ENCODE measurements around the gene SH3RF3. TPM values are rescaled to one million over a fixed set of nuclear protein-coding genes. Genes with fewer than 3 reads are reported as not detected.

The SH3RF3 gene
- polyA plus RNA-seq, 4 donors = 4.5 to 6.4 (median 5.7) TPM

- DNase-seq (ENCODE audit: low read depth in 4 of 4, low spot score in 2 of 4) = no peak
Observed at GRCh38 chr2:109454304-109454703, 325.3 kb downstream of the SH3RF3 start.

- no peak for DNase-seq (ENCODE audit: low read depth in 4 of 4, low spot score in 2 of 4)
Observed at GRCh38 chr2:109454765-109455394, 325.9 kb downstream of the SH3RF3 start.

GRCh38 chr2:109455731-109456691 is 327.0 kb downstream of the SH3RF3 start:
- no peak for DNase-seq (ENCODE audit: low read depth in 4 of 4, low spot score in 2 of 4)

DNA sequence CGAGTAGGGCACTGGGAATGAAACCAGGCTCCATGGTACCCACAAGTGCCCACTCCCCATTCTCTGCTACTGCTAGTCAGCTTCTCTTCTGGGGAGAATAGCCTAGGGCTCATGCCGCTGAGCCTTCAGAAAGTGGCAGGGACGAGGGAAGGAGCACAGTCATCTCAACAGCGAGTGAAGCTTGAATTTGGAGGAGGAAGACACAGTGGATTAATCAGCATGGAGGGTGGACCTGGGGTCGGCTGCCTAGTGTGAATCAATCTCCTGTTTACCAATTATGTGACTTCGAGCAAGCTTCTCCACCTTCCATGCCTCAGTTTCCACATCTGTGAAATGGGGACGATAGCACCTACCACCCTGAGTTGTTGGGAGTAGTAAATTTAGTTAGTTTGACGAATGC is 327.8 kb downstream of the SH3RF3 start:
- DNase-seq (ENCODE audit: low read depth in 4 of 4, low spot score in 2 of 4) = no peak

GRCh38 chr2:109457366-109457765 is 328.4 kb downstream of the SH3RF3 start:
- DNase-seq (ENCODE audit: low read depth in 4 of 4, low spot score in 2 of 4) = no peak

DNA sequence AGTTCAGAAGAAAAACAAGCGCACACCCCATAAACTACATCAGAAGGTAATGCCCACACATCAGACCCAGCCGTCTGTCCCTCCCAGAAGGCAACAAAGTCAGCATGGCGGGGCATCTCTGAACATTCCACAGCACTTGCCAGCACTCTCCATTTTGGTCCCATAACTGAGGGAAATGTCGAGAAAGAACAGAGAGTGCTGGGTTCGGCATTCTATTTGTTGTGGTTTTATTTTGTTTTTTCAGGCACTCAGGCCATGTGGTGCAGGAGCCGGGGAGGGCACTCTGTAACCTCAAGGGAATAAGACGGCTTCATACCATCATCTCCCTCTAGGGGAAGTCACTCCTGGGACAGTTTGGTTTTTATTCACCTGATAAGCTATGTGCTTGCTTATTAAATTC is 328.8 kb downstream of the SH3RF3 start:
- no peak for DNase-seq (ENCODE audit: low read depth in 4 of 4, low spot score in 2 of 4)

- DNase-seq (ENCODE audit: low read depth in 4 of 4, low spot score in 2 of 4) = no peak
Observed at GRCh38 chr2:109458512-109458911, 329.5 kb downstream of the SH3RF3 start.

DNA sequence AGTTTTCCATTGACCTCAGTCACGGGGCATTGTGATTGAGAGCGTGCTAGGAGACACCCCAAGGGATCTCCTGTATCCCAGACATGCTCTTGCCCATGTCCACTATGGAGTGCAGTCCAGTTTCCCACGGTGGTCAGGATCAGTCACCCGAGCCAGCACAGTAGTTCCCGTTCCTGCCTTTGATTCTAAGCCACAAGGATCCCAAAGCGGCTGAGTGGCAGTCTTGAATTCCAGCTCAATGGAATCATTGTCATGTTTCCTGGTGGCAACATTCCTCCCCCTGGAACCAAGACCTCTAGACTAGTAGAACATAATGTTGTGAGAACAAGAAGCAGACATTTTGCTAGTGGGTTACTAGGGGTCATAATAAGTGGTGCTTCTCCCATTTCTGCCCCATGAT is 330.5 kb downstream of the SH3RF3 start:
- no peak for DNase-seq (ENCODE audit: low read depth in 4 of 4, low spot score in 2 of 4)

- DNase-seq (ENCODE audit: low read depth in 4 of 4, low spot score in 2 of 4) = no peak
Observed at GRCh38 chr2:109460553-109461324, 331.7 kb downstream of the SH3RF3 start.

DNA sequence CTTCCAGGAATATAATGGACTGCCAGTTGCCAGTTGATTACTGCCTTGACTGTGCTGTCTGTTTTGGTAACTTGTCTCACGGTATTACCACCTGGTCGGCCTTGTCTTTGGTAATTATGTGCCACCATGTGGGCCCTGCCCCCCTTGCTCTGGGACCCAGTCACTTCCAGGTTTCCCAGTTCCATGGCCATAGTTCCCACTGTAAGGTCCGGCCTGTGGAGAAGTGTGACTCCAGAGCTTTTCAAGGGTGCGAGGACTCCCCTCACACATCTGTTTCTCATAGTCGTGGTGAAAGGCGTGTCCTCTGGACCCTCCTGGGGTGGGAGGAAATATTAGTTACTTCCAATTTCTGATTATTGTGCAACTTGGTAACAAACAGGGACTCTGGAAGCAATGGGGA is 334.2 kb downstream of the SH3RF3 start:
- no peak for DNase-seq (ENCODE audit: low read depth in 4 of 4, low spot score in 2 of 4)

DNA sequence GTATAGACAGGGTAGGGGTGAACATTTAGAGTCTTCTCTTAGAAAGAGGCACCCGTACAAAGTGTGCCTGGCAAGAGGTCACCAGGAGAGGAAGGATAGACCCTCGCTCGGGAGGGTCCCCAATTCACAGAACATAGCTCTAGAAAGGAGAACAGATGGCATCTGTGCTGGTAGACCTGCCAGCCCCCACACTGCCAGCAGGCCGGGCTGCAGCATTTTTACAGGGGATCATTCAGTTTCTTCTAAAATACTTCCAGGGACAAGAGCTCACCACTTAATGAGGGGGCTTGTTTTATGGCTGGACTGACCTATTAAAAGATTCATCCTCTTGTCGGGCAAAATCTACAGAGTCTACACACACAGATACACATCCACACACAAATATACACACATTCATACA is 334.9 kb downstream of the SH3RF3 start:
- DNase-seq (ENCODE audit: low read depth in 4 of 4, low spot score in 2 of 4) = no peak

DNA sequence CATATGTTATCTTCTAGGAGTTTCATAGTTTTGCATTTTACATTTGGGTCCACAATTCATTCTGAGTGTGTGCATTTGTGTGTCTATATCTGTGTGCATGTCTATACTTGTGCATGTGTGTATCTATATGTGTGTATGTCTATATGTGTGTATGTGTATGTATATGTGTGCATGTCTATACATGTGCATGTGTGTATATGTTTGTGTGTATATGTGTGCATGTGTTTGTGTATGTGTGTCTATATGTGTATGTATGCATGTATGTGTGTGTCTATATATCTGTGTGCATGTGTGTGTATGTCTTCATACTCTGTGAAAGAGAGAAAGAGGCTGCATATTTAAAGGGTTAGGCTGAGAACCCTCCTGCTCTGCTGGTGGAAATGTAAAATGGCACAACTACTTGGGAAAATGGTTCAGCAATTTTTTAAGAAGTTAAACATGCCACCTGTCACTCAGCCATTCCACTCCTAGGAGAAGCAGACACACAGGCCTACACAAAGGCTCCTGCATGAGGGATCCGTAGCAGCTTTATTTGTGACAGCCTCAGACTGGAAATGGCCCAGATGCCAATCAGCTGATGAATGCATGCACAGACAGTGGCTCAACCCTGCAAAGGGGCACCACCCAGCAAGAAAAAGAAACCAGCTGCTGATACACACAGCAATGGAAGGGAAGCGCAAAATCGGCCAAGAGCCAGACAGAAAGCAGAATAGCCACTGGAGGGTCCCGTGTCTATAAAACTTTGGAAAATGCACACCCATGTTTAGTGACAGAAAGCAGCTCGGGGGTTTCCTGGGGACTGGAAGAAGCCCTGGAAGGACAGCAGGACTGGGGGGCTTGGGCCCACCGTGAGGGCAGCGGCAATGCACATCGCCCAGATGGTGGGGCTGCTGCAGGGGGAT is 337.9 kb downstream of the SH3RF3 start:
- DNase-seq (ENCODE audit: low read depth in 4 of 4, low spot score in 2 of 4) = no peak

DNA sequence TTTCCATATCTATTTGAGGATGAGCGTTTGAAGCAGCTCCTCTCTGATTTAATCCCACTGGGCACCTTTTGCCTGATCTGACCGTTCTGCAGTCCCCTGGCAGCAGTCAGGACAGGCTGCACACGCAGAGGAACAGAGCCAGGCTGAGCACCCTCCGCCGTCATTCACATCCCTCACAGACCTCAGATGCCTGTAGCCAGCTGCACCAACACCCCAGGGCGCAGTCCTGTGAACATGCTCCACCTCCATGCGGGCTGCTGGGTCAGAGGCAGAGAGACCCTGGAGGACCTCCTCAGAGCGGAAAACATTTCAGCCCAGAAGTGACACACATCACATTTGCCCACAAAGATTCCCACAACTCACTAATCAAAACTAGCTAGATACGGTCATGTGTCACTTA is 338.7 kb downstream of the SH3RF3 start:
- no peak for DNase-seq (ENCODE audit: low read depth in 4 of 4, low spot score in 2 of 4)

GRCh38 chr2:109468893-109469292 is 339.9 kb downstream of the SH3RF3 start:
- no peak for DNase-seq (ENCODE audit: low read depth in 4 of 4, low spot score in 2 of 4)

GRCh38 chr2:109471658-109472057 is 342.7 kb downstream of the SH3RF3 start:
- no peak for DNase-seq (ENCODE audit: low read depth in 4 of 4, low spot score in 2 of 4)

DNA sequence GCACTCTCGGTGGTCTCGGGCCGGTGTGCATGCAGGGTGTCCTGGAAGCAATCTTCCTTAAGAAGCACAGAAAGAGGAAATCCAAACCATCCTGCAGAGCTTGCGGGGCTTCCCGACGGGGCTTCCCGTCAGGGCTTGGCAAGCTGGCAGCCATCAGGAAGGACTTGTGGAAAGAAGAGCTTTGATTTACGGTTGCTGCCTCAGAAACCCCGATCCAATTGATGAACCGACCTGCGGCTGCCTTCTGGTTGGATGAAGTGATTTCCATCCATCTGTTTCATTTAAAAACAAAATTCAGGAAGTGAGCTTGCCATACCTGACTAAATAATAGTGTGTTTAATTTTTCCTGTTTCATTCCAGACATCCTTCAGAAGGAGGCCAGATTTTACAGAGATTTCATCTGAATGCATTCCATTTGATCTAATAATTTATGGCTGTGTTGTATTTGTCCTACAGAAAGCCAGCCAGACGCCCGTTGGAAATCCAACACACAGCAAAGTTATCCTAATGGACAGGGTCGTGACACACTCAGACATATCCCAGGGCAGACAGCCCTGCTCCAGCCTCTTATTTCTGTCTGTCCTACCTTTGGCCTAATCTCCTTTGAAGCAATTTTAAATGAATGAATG is 343.4 kb downstream of the SH3RF3 start:
- no peak for DNase-seq (ENCODE audit: low read depth in 4 of 4, low spot score in 2 of 4)

GRCh38 chr2:109472974-109473373 is 344.0 kb downstream of the SH3RF3 start:
- no peak for DNase-seq (ENCODE audit: low read depth in 4 of 4, low spot score in 2 of 4)

DNA sequence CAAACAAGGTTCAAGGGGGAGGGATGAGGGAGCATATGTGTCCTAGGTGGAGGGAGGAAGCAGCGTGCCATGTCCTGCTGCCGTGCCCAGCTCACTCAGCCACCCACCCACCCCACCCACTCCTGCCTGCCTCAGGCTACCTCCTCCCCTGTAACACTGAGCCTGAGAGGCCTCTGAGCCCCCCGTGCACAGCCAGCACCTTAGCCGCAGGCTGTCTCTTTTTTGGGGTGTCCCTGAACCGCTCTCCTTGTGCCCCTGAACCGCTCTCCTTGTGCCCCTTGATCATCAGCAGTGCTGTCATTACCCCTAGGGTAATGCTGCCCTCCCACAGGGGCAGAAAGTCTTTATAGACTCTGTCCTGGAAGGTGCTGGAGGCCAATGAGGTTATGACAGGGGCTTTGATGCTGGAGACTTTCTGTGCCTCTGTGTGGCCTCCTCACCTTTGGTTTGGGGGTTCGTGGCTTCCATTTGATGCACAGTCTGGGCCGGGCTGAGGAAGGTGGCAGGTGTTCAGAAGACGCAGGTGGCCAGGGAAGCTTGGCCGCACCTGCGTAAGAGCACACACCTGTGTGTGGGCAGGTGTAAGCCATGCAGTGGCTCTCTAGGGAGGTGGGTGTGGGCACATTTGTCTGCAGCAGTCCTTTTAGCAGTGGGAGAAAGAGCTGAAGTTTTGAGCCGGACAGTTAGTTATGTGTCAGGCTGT is 344.8 kb downstream of the SH3RF3 start:
- no peak for DNase-seq (ENCODE audit: low read depth in 4 of 4, low spot score in 2 of 4)

GRCh38 chr2:109474319-109474825 is 345.4 kb downstream of the SH3RF3 start:
- DNase-seq (ENCODE audit: low read depth in 4 of 4, low spot score in 2 of 4) = no peak
